Hematopoietic multipotent progenitor cell treated with erythropoietin and hydrocortisone succinate and interleukin-3 and kit ligand, for 17 days (in vitro differentiated cells): ENCODE measurements around the gene KCNQ5.

Experiments used
- DNase-seq: peaks from one replicate; pipeline ENCODE4 v3.0.0-alpha.2; 2015; ENCODE audit warnings: low spot score

Gene KCNQ5

DNA sequence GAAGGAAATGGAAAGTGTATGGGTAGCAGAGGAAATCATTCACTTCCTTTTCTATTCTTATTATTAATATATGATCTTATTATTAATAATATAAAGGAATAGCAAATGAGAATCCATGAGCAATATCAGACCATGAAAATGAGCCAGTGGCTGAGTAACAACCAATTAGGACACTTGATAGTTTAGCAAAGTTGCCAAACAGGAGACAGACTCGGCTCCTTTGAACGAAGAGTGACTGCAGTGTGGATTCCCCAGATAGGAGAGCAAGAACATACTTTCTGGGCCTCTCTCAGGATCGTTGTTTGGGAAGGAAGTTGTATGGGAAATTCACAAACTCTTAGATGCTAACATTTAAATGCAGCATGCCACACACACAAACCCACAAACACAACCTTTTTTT lies 381.4 kb downstream of the KCNQ5 start:
- no peak for DNase-seq

DNA sequence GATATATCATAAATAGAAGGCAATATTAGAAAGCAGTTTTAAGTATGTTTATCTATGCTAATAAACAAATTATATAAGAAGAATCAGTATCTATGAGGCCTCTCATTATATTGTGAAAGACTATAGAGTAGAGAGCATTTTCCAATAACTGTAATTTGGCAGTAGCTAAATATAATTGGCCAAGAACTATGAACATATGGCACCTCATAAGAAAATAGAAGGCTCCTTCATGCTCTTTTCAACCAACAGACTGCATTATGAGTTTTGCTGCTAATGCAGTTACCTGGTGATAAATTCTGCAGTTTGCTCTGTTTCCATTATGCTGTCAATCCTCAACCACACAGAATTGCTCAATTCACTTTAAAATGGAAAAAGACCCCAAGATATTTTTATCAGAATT lies 382.4 kb downstream of the KCNQ5 start:
- DNase-seq, result no peak

DNA sequence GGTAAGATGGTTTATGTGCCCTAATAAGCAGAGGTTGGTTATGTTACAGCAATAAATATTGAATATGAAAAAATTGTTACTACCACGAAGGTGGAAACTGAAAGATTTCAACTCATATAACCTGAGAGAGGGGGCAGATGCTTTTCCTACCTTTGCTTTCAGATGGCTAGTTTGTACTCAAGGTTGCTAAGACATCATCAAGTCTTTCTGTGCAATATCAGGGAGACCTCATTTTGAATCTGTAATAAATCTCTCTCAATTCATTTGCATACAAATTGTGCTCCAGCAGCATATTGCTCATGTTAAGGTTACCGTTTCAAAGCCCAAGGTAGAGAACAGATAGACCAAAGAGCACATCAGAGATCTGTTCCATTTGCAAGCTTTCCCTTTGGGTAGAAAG lies 383.0 kb downstream of the KCNQ5 start:
- no peak for DNase-seq

DNA sequence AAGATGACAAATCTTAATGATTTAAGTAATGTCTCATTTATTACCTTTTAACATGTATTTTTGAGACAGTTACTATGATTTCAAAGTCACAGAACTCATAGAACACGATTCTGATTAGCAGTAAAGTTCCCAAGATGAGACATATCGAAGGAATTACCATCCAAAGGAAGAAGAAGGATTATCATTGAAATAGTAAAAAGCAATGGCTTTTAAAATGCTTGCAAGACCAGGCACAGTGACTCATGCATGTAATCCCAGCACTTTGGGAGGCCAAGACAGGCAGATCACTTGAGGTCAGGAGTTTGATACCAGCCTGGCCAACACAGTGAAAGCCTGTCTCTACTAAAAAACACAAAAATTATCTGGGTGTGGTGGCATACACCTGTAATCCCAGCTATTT lies 384.3 kb downstream of the KCNQ5 start:
- no peak for DNase-seq

DNA sequence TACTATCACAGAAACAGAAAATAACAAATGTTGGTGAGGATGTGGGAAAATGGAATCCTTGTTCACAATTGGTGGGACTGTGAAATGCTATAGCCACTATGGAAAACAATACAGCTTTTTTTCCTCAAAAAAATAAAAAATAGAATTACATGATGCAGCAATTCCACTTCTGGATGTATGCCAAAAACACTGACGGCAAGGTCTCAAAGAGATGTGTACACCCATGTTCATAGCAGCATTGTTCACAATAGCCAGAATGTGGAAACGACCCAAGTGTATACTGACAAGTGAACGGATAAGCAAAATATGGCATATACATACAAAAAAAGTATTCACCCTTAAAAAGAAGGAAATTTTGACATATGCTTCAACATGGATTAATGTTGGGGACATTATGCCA lies 390.1 kb downstream of the KCNQ5 start:
- DNase-seq, result no peak

DNA sequence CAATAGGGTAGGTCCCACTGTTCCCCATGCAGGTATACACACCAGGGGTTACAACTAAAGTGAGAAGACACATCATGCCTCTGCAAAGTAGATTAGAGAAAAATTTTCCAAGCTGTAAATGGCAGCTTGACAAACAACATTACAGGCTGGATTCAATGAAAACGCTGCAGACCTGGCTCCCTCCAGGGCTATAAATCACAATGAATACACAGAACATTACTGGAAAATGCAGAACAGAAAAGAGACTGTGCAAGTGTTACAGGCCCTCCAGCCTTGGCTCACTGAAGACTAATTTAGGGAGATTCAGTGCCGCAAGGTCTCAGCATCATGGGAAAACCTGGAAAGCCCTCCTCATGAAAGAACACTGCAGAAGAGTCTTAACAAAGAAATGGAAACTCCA lies 395.6 kb downstream of the KCNQ5 start:
- no peak for DNase-seq

DNA sequence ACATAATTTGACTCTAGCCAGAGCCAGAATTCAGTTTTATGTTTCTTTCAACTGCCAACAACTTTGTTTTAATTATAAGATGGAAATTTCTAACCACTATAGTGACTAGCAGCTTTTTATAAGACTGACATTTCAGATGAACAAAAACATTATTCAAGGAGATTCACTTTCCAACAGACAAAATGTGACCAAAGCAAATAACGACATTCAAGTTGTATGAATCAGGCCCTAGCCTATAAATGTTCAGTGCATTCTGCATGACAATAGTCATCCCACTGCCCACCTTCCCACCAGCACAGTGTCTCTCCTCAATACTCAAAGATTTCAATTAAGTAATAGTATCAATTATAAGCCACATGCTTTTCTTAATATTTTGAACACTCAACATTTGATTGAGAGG lies 402.7 kb downstream of the KCNQ5 start:
- DNase-seq, result no peak

DNA sequence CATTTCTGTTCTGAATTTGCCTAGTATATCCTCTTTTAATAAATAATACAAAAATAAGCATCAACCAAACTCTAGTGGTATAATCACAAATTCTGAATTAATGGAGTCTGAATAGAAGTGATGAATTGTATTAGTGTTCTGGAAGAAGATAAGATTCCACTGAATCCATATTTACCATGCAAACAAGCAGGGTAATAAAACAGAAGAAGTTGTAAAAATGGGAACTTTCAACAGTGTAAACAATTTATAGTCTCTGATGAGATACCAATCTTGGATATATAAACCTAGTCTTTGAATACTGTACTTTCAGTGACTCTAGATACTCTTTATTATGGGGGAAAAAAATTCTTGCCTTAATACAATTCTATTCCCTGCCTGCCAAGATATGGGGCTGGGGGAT lies 405.8 kb downstream of the KCNQ5 start:
- DNase-seq, result no peak

DNA sequence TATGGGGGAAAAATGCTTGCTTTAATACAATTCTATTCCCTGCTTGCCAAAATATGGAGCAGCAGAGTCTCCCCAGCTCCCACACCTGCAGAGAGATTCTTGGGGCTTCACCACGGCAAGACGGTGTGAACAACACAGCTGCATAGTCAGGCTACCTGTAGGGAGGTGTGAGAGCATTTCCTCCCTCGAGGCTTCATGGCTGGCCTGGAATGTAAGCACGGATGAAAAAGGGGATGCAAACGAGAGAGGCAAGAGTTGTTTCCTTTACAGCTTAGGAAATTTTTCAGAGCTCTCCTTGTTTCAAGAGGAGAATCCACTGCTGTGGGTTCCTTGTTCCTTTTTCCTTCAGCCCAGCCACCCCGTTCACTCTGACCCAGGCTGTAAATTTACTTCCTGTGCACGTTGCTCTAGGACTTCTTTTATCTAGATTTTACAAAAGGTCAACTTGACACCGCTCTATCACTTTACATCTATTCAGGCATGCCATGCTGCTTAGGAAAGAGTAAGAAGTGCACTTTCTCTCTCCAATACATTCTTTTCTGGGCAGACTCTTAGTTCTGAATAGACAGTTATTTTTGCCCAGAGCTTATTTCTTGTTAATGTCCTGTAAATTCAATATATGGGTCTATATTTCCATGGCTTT lies 406.4 kb downstream of the KCNQ5 start:
- no peak for DNase-seq

DNA sequence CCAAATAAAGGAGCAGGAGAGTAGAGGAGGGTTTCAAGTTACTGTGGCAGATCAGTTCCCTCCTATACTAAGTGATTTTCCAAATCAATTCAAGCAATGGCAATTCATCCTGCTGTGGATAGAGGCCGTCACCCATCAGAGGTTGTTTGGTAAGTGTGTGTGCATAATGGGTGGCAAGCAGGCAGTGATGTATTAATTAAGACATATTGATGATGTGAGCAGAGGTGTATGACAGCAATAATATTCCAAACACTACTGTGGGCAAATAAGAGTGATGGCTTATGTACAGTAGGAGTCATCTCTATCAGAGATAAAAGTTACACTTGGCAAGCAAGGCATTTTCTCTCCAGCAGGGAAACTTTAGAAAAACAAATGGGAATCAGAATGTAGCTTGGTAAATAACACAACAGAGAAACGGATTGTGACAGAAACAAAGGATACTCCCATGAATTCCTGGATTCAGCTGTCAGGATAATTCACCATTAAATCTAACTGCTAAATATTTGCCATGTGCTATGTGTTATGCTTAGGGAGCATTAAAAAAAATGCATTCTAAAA lies 407.1 kb downstream of the KCNQ5 start:
- DNase-seq, result no peak

DNA sequence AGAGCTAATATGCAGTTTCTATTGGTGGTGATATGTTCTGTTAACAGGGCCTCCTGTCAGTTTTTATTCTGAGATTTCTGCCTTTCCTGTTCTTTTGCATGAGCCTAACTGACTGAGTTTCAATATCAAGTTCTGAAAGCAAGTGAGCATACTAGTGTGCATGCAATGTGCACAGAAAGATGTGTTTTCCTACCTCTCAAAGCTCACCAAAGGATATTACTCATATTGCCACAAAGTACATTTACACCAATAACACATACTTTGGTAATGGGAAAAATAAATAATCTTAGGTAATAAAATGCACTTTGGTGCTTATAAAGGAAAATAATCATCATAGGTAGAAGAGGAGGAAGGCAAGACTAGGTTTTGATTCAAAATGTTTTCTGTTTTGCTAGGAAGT lies 408.4 kb downstream of the KCNQ5 start:
- no peak for DNase-seq

DNA sequence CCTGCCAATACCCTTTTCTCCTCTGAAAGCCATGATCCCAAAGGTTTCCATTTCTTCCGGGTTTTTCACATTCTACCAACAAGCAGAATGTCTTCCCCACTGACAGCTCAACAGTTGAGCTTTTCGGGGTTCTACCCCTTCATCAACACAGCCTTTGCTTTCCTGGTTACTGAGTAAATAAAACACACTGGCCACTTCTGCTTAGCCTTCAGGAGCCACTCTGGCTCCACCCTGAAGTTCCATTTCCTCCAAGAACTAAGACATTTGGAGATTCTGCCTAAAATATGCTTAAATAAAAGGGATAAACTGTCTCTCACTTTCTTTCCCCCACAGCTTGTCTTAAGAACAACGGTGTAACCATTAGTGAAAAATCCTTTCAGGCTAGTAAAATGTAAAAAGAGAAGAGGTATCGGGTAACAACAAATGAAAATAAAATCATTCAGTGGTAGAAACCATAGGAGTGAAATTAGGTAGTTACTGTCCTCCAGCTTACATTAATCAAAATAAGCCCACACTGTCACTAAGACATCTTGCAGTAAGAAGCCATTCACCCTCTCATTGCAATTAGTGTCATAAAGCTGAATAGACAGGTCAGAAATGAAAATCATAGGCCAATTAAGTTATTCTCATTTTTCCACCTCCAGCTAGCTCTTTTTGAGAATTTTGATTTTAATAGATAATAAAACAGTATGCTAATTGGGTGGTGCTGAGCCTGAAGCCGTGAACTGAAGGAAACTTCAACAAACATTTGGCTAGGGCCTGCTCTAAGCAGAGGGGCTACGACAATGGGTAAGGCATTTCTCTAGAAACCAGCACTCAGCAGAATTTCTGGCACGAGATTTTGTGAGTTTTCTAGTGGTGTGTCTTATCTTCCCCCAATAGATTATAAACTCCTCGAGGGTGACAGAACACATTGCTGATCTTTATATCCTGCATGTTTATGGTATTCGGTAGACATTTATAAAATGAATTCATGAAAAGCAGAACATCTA lies 409.2 kb downstream of the KCNQ5 start:
- no peak for DNase-seq

DNA sequence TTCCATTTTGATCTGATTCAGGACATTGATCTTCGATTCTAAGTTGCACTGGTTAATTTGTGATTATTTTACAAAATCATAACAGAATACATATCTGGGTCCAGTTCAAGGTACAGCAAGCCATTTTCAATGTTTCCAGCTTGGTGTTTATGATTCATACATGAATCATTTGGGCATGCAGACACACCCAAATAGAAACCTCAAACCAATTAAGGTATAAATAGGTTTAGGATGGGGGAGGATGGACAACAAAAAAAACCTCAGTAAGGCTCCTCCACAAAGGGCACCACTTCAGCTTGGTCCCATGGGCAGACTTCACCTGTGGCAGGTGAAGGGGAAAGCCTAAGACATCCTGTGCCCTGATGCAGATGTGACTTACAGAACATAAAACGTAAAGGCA lies 410.7 kb downstream of the KCNQ5 start:
- DNase-seq, result no peak

DNA sequence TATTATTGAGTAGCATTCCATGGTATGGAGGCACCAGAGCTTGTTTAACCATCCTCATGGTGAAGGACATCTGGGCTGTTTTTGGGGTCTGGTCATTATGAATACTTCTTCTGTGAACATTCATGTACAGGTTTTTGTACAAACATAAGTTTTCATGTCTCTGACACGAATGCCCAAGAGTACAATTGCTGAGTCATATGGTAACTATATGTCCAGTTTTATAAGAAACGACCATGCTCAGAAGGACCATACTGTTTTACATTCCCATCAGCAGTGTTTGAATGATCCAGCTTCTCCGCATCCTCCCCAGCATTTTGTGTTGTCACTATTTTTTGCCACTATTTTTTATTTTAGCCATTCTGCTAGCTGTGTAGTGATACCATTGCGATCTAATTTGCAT lies 414.8 kb downstream of the KCNQ5 start:
- DNase-seq, result no peak

DNA sequence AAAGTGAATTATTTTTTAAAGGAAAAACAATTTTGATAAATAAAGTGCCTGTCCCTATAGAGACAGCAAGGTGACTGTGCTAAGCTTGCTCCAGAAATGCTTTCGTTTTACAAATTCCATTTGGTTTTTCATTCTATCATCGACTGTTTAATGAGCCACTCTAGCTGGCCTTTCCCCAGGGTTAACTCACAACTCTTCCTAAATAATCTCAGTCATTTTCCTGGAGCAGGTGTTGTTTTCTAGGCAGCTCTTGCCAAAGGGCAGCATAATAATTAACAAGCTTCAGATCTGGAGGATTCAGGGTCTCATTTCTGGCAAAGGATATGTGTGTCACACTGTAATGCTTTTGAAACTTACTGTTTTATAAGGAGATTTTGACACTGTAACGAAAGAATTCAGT lies 419.2 kb downstream of the KCNQ5 start:
- no peak for DNase-seq

DNA sequence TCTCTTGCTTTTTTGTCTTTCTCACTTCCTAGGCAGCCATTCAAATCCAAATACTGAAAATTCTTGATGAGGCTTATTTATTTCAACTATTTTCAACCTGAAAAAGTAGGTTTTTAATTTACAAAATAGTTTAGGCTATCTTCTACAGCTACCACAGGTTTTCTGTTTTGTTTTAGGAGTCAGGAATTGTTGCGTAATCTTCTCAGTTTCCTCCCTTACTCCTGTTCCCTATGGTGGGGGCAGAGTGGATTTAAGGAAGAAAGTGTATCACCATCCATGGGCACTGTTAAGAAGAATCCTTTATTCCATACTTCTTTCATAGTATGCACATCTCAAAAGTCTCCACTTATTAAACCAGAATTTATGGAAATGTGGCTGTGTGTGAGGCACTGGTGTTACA lies 421.0 kb downstream of the KCNQ5 start:
- no peak for DNase-seq

DNA sequence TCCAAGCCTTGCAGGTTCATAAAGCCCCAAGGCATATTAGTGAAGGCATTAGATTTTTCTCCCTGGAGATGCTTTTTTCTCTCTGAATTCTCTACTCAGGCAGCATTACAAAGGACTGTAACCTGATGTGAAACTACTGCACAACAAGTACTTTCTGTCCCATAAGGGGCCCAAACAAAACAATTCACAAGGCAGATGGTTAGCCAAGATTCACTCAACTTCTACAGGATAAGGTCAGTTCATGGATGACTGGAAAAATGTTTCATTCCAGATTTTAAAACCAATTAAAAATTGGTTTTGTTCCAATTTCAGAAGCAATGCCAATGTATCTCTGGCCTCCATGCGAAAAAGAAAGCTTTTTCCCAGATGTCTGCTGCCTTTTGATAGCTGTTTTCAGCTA lies 421.6 kb downstream of the KCNQ5 start:
- DNase-seq, result no peak

DNA sequence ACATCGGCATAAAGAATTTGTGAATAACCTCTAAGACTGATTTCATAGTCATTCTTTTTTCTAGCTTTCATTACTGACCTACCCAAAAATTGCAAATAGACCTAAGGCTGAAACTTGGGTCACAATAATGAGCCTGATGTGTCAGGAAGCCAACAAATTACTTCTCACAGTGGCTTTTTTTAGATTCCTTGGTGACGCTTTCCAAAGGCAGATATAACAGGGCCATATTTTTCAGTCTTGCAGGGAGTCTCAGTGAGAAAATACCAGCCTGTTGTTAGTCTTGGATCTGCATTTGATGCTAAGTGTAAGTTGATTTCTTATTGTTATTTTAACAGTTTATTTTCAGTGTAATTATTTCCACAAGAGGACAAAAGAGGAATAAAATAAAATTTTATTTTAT lies 423.7 kb downstream of the KCNQ5 start:
- no peak for DNase-seq

DNA sequence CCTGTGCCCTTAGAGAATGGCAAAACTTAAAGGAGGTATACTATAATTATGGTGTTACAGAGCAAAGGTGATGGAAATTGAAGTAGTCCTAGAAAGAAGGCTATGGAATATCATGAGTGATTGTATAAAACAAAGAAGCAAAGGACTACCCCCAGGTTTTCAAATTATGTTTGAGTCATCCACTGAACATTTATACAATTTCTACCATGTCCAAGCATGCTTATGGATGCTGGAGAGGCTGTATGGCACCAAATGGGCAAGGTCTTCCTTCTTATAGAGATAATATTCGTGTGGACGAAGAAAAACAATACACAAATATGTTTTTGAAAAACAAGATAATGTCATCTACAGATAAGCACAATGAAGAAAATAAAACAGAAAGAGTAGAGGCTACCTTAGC lies 425.9 kb downstream of the KCNQ5 start:
- DNase-seq, result no peak

DNA sequence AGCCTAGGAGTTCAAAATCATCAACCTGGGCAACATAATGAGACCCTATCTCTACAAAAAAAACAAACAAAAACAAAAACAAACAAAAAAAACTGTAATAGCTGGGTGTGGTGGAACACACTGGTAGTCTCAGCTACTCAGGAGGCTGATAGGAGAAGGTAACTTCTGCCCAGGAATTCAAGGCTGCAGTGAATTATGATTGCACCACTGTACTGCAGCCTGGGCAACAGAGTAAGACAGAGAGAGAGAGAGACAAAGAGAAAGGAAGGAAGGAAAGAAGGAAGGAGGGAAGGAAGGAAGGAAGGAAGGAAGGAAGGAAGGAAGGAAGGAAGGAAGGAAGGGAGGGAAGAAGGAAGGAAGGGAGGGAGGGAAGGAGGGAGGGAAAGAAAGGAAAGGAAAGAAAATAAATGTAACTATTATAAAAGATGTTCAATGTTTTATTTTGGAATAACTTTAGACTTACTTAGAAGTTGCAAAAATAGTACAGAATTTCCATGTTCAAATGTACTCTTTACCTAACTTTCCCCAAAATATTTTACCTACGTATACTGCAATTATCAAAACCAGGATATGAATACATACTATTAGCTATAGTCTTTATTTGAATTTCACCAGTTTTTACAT lies 428.2 kb downstream of the KCNQ5 start:
- no peak for DNase-seq

DNA sequence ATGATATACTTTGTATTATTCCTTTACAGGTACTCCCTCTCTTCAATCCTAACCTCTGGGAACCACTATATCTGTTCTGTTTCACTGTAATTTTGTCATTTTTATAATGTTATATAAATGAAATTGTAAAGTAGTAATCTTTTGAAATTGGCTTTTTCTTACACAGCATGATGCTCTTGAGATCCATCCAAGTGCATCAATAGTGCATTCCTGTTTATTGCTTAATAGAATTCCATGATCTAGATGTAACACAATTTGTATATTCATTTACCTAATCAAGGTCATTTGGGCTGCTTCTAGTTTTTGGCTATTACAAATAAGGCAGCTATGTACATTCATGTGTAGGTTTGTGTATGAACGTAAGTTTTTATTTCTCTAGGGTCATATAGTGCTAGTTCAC lies 428.8 kb downstream of the KCNQ5 start:
- no peak for DNase-seq

DNA sequence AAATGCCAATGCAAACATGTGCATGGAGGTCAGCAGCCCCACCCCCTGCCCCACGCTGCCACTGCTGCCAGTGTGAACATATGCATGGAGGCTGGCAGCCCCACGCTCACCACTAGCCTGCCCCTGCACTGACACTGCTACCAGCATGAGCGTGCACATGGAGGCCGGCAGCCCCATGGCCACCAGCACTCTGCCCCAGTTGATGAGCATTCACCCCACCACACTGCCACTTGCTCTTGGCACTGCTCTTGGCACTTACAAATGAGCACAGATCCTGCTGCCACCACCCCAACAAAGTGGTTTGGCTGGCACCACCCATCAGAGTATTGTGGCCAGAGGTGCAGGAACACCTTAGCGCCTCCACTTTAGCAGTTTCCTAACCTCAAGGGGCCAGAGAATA lies 429.3 kb downstream of the KCNQ5 start:
- DNase-seq, result no peak

DNA sequence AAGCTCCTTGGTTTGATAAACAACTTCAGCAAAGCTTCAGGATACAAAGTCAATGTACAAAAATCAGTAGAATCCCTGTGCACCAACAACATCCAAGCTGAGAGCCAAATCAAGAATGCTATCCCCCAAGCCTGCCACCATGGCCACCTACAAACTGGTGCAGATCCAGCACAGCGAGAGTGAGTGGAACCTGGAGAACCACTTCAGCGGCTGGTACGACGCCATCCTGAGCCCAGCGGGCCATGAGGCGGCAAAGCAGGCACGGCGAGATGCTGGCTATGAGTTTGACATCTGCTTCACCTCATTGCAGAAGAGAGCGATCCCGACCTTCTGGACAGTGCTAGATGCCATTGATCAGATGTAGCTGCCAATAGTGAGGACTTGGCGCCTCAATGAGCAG lies 433.1 kb downstream of the KCNQ5 start:
- no peak for DNase-seq
